Measurements from ENCODE around the gene AMDHD1.
"Not testable (repeated sequence)": the region's sequence is repeated elsewhere in the genome, so short reads cannot be mapped to it uniquely, and the experiment has no call there.

AMDHD1 gene

DNA sequence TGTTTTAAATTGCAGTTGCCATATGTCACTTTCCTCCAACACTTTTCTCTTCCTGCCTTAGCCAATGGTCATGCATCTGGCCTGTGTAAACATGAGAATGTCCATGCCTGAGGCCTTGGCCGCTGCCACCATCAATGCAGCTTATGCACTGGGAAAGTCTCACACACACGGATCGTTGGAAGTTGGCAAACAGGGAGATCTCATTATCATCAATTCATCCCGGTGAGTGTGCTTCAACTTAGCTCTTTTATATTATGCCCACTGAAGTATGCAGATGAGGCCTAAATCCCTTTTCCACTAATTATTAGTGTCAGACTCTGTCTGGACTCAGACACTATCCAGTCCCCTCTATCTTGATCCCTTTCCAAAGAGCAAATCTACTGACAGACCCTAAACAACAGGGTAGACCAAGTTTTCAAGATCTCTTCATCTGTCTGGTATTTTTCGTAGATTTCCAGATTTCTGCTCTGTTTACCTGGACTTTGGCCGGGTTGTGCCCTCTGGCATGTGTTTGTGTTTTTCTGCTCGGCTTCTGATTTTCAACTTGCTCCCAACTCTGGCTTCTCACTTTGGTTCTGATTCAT is 23.2 kb downstream of the AMDHD1 start:
- peak in 1 of 2 experiments; percentile 8 for DNase-seq

DNA sequence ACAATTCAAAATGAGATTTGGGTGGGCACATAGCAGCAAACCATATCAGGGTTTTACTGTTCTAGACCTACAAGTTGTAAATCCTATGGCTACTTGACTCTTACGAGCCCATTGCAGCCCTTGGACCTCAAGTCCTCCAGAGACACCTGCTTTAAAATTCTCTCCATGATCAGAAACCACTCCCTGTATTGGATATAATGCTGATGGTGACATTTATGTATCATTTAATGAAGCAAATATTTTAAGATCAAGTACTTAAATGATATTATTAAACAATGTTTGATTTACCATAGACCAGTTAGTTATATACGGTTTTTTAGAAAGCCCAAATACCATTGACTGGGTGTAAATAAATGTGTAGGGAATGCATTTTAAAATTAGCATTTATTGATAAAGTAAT is 24.2 kb downstream of the AMDHD1 start:
- DNase-seq, result no peak

DNA sequence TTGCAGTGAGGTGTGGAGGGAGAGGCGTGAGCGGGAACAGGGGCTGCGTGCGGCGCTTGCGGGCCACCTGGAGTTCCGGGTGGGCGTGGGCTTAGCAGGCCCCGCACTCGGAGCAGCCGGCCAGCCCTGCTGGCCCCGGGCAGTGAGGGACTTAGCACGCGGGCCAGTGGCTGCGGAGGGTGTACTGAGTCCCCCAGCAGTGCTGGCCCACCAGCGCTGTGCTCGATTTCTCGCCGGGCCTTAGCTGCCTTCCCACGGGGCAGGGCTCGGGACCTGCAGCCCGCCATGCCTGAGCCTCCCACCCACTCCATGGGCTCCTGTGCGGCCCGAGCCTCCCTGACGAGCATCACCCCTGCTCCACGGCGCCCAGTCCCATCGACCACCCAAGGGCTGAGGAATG is 26.0 kb downstream of the AMDHD1 start:
- DNase-seq, result not testable (repeated sequence)

DNA sequence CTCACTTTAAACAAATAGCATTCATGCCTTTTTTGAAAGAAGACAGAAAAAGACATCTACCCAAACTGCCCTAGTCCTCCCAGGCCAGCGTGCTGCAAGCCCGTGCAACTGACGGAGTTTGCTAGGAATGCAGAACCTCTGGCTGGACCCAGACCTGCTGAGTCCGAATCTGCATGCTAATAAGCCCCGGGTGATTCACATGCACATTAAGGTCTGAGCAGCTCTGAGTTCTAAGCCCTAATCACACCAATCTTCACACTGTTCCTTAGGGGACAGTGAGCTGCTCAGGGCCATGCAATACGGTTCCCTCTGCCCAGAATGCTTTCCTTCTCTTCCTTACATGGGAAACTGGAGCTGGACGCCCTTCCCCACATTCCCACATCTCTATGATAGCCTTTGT is 27.8 kb downstream of the AMDHD1 start:
- no peak for DNase-seq

DNA sequence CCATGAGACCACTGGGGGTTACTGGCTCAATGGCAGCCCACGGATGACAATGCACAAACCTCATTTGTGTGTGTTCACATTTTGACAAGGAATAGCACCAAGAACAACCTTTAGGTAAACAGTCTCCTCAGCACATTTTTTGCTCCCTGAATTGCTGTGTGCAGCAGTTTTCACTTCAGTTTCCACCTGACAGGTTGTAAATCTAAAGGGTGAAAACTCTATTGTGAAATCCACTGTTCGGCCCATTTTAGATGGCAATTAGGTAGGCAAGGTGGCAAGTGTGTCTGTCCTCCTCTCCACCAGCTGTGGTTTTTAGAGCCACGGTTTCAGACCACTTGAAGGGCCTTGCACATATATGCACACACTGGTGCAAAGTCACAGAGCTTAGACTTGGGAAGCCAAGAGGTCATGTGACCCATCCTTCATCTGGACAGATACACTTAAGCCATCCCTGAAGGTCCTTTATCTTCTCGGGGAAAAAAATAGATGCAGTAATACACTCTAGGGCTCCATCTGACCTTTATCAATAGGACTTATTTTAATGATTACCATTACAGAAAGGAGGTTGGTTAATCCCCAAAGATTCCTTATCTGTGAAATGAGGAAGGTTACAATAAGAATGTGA is 29.8 kb downstream of the AMDHD1 start:
- DNase-seq, result no peak

DNA sequence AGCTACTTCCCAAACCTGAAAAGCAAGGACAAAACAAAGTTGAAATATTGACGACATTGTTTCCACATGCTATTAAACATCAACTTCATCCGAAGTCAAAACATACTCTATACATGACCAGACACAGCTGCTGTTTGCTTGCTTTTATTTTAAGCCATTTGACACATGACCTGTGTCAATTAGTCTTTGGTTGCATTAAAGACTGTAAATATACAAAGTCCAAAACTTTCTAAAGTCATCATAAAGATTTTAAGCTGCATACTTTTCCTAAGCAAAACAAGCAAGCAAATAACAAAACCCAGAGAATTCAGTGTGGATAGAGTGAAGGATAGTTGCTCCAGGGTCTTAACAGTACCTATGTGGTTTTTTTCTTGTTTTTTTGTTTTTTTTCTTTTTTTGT is 31.2 kb downstream of the AMDHD1 start:
- no peak for DNase-seq

DNA sequence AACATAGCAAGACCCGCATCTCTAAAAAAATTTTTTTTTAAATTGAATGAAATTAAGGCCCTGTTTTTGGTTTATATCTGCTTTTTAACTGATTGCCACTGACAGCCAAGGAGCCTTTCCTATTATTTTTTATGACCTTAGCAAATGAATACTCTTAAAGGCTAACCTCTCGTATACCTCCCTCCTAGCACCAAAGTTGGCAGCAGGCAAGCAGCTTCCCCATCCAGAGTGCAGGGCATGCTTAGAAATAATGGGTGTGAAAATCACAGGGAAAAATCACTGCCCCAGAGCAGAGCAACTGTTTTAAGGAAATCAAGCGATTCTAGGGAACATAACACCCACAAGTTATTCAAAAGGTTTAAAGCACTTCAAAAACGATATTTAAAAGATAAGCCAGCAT is 32.4 kb downstream of the AMDHD1 start:
- DNase-seq, result no peak

DNA sequence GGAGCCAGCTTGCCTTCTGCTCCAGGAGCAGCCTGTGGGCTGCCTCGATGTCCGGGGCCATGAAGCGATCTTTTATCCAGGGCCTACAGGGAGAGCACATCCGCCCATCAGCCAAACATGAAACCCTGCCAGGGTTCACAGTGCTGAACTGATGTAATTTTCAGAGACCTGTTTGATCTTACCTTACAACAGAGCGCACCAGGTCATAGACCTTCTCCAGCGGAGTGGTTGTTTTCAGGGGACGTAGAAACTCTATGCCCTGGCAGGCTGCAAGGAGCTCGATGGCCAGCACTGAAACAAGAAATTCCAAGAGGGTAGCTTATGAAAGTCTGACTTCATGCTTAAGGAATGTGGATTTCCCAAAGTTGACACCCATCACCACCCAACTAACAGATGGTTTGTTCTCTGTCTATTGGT is 33.3 kb downstream of the AMDHD1 start:
- DNase-seq, result no peak

DNA sequence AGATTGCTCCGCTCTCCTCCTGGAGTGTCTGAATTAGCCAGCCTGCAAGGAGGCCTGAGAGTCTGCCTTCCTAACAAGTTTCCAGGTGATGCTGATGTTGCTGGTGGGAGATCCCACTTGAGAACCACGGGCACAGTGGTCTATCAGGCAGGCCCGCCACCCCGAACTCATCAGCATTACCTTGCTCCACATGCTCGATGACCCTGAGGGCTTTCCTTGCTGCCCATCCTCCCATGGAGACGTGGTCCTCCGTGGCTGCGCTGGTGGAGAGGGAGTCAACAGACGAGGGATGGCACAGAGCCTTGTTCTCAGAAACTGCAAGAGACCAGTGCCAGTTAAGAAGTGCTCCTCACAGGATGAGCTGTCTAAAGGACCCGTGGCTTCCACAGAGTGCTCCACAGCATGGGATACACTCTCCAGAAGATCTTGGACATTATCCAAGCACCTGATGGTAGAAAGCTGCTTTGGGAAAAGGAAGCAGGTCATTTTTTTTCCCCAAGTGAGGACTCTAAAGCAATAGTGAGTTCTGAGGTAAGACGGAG is 34.7 kb downstream of the AMDHD1 start:
- DNase-seq, result no peak

DNA sequence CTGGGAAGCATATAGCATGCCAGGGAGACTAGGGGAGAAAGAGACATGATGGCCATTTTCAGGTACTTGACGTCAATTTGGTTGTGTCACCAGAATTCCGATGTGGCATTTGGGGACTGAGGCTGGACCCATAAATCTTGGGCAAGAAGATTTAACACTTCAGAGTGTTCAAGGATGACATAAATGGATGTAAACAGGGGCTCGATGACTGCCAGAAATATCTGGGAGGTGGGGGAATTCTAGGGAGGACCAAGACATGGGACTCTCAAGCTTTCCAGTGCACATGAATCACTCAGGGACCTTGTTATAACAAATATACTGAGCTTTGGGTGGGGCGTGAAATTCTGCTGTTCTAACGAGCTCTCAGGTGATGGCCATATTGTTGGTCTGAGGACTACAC is 35.2 kb downstream of the AMDHD1 start:
- DNase-seq, result no peak

DNA sequence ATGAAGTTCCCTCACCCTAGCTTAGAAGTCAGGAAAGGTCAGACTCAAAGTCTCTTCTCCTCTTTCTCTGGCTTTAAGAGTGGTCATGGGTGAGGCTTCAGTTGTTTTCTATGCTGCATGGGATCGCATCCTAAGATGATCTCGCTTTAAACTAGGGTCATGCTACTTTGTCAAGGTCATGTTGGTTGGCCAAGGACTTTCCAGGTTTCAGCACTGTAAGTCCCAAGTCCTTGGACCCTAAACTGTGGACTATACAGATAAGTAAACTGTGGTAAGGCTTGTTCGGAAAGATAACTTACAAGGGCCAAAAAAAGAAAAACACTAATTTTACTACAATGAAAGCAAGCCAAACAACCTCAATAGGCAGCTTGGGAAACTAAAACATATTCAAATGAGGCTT is 35.6 kb downstream of the AMDHD1 start:
- no peak for DNase-seq

DNA sequence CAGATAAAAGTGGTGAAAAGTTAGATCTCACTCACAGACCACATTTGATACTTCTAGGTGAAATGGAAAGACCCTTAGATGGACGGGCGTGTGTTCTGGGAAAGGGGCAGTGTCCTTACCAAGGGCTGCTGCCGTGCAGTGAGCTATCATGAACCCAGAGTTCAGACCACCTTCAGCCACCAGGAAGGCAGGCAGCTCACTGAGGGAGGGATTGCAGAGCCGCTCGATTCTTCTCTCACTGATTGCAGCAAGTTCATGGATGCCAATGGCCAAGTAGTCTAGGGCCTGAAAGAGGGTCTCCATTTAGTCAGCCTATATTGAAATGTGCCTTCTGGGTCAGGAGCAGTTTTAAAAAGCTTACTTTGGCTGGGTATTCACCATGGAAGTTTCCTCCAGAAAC is 37.3 kb downstream of the AMDHD1 start:
- no peak for DNase-seq

DNA sequence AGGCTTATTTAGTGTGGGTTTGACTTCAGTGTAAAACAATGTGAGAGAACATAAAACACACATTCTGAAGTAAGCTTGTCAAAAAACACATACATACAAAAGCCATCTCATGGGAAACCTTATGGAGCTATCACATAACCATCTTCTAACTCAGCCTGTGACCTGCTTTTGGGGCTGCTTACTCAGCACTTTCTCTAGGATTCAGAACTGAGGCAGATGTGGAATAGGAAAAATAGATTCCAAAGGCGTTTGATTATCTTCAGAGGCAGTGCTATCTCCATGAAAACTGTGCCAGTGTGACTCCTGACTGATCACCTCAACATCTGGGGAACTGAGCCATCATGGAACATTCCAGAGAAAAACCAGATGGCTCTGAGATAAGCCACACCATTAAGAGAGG is 39.5 kb downstream of the AMDHD1 start:
- DNase-seq, result no peak

DNA sequence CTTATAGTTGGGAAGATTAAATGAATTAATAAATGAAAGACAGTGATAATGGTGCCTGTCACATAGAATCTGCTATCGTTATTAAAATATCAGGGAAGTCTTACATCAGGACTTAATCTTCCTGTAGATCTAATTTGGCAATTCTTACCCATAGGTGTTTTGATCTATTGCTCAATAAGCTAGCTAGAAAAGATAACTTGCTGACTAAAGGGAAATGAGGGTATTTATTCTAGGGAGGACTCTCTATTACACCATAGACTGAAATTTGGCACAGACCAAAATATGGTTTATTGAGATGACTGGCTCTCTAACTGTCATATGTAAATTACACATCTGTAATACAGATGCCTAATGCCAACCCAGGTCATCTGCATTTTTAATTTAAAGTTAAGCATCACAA is 41.6 kb downstream of the AMDHD1 start:
- DNase-seq, result no peak

DNA sequence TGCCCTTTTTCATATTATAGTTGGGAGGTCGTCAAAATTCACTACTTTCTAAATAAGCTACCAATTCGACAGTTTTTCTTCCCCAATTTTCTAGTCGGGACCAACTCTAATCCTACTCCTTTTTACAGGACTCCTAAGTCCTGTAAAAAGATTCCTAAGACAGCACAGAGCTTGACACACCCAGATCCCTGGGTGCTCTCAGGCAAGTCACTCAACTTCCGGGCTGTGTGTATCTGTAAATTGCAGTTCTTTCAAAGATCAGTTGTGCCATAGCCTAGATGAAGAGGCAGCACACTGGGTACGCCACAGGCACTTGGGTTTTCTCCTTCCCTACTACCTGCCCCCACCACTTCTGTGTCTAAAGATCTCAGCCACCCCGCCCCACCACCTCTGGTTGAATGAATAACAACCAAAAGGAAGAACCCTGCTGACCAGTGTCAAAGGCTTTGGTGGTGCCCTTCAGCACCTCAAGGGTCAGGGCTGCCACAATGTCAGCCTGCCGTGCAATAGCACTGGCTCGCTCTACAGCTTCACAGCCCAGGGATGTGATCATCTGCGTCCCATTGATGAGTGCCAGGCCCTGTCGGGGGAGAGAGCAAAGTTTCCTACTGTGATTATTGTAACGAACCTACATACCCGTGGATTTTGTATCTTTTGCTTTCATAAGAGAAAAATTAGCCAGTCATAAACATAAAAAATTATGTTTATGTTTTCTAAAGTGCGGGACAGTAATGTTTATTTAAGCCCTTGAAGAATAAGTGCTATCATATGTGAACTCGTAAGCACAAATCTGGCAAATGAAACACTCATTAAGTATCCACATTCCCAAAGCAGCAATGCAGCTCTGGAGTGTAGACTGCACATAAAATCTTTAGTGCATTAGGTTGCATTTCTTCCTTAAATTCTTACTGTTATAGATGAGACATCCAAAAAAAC is 43.8 kb downstream of the AMDHD1 start:
- no peak for DNase-seq

DNA sequence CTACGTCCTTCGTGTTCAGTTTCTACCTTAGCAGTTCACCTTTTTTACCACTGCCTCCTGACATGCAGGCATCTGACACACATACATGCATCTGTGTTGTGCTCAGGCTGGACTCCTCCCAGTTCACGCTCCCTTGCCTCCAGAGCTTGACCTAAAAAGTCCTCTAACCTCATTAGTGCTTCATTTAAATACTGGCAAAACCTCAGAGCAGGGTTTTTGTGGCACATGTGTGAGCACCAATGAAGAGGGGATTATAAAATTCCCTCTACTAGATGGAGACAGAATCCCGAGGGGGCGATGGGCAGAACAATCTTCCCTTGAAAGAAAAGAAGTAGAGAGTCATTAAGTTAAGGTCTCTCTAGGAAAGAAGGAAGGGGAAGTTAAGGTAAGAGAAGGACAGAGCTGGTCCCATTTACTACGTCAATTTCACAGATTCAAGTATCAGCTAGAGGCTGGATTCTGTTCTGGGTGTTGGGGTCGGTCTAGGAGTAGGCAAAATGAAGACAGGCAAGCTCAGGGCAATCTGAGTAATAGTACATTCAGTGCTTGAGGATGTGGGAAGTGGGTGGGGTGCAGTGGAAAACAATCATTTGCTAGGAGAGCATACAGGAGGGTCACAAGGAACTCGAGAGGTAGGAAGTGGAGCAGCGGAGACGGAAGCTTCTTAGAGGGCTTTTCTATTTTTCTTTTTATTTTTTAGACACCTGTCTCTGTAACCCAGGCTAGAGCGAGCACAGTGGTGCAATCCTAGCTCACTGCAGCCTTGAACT is 45.6 kb downstream of the AMDHD1 start:
- no peak for DNase-seq

DNA sequence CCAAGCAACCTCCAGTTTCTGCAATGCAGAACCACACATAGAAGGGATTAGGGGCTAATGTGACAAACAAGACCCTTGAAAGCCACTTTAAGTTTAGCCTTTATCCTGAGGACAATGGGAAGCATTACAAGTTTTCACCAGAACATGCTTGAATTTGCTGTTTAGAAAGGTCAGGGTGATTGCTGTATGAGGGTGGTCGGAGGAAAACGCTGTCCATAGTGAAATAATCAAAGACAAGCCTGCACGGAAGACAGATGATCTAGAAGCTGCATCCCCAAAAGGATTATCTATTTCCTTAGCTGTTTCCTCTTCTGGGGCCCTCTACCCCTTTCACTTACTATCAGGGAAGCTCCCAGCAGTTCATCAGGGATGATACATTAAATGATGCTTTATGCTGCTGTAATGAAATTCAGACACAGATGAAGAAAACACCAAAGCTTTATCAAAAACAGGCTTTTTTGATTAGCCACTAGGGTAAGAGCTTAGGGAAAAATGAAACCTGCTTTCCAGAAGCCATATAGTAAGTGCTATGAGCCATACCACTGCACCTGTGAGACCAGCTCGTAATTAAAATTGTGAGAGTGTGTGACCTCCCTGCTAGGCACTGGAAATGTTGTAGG is 46.5 kb downstream of the AMDHD1 start:
- DNase-seq, result no peak

DNA sequence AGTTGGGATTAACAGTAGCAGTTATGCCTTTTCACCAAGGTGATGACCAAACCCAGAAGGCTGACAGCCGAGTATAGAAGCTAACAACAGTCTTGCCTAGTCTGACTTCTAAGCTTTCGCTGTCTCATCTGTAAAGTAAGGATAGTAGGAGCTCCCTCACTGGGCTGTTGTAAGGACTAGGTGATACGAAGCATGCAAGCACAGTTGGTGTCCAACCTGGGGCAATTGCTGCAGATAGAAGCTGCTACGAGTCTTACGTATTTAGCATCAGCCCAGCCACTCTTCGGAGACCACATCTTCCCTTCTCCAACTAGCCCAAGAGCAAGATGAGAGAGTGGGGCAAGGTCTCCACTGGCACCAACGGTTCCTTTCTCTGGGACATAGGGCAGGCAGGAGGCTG is 47.0 kb downstream of the AMDHD1 start:
- no peak for DNase-seq

DNA sequence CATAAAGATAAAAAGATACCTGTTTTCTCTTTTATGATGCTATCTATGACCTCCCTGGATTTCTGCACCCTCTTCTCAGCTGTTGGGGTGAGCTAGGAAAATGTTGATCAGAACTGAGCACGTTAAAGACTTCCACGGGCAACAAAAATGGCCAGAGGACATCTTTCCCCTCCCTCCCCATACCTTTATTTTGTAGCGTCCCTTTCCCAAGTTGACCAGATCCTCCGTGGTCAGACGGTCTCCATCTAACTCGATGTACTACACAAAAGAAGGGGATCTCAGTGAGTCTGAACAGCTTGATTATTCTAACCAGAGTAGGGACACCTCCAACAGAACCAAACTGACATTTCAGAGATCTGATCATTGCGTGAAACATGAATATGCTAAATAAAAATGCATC is 50.8 kb downstream of the AMDHD1 start:
- DNase-seq, result no peak

DNA sequence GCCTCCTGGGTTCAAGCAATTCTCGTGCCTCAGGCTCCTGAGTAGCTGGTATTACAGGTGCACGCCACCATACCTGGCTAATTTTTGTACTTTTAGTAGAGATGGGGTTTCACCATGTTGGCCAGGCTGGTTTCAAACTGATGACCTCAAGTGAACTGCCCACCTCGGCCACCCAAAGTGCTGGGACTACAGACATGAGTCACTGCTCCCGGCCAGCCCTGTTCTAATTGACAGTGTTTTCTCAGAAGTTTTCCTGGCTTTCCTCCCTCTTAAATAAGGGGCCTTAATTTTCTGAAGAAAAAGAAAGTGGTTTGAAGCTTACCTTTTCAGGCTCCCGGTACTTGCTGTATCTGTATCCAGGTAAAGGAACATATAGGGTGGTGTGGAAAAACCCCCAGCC is 51.3 kb downstream of the AMDHD1 start:
- DNase-seq, result no peak

DNA sequence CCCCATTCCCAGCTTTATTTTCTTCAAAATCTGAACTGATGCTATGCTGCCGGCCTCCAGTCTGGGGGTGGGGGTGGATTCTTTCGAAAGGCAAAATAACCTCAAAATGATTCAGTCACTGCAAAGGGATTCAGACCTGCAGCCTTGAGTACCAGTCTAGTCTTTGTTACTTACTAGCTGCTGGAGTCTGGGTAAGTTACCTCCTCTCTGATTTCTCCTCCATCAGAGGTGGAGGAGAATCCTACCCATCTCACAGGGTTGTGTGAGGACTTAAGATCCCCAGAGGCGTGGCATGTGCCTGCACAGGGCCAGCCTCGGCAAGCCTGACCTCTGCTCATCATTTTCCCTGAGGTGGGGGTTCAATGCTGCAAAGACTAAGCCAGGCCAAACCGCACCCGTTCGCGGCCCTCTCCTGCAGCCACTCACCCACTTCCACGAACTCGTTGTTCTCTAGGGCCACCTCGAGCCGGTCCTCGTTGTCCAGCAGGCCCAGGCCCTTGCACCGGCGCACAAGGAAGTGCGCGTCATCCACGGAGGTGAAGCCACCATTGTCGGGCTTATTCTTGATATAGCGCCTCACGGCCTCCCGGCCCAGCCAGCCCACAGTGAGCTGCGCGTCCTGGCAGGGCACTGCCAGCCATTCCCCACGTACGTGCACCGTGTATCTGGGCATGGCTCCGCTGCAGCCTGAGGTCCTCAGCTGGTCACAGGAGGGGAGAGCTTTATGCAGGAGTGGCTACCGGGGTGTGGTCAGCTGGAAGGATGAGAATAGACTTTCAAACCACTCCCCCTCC is 52.3 kb downstream of the AMDHD1 start:
- DNase-seq, result no peak

Data from NCI-H2081 (cell line).